Measurements from ENCODE around the gene BRMS1.

GRCh38 chr11:66324664-66325063 is 20.2 kb downstream of the BRMS1 start:
- no peak for TF ChIP-seq EZH2 (IDR thresholded peaks at IDR 0.05)
- TF ChIP-seq POLR2AphosphoS5 (IDR thresholded peaks at IDR 0.05; ENCODE audit: borderline replicate concordance, low read depth, low read length) = no peak
- no peak for TF ChIP-seq FOXP2 (optimal IDR thresholded peaks at IDR 0.05; ENCODE audit: control extremely low read depth, extremely low read length, insufficient read depth)

Measured in SK-N-MC (cell line).